GM12891 (cell line): ENCODE measurements around the gene NRXN3.

ENCODE experiments used
- DNase-seq: peaks from one replicate; pipeline ENCODE4 v3.0.0; 2011; ENCODE audit warnings: low spot score; ENCODE audit not compliant: insufficient read length
- FAIRE-seq: peaks from 2 replicates; lab custom pipeline; 2011; peaks lifted over from hg19 to GRCh38; lab: Jason Lieb, UNC
- PAX5 ChIP-seq: IDR thresholded peaks from 2 replicates; pipeline ENCODE4 v1.6.1; 2011; ENCODE audit warnings: low read length, moderate library complexity, mild to moderate bottlenecking; ENCODE audit not compliant: insufficient read depth, severe bottlenecking
- POLR2A ChIP-seq: IDR thresholded peaks from 2 replicates; pipeline ENCODE4 v1.6.1; 2011; ENCODE audit warnings: low read depth, low read length, control low read depth
- POLR2AphosphoS5 ChIP-seq: IDR thresholded peaks from 2 replicates; pipeline ENCODE4 v1.6.1; 2011; ENCODE audit warnings: low read depth, low read length, control low read depth
- POU2F2 ChIP-seq: IDR thresholded peaks from 2 replicates; pipeline ENCODE4 v1.6.1; 2011; ENCODE audit warnings: low read depth, mild to moderate bottlenecking, control low read depth, low read length, moderate library complexity
- SPI1 ChIP-seq: IDR thresholded peaks from 2 replicates; pipeline ENCODE4 v1.6.1; 2011; ENCODE audit warnings: low read depth, low read length, control low read depth
- TAF1 ChIP-seq: IDR thresholded peaks from 2 replicates; pipeline ENCODE4 v1.6.1; 2011; ENCODE audit warnings: low read depth, low read length, control low read depth

The NRXN3 gene

DNA sequence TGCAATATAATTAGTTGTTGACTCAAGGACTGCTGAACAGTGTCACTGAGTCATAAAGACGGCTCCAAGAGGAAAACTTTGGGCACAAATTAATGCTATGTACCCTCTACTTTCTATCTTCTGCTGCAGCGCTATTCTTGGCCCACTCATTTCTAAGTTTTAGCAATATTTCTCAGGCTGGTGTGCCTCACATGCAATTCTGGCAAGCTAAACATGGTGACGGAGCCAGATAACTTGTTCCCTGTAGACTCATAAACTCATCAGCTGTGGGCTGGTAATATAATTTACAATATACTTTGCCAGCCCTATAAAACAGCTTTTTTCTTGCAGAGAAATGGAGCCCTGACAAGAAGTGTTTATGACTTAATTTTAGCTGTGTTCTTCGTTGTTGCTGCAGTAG is 615.1 kb downstream of the NRXN3 start:
- DNase-seq (no peak), FAIRE-seq (no peak)
- TF ChIP-seq TAF1 (no peak), POLR2AphosphoS5 (no peak), SPI1 (no peak), POU2F2 (no peak), POLR2A (no peak), PAX5 (no peak)

- no peak for TF ChIP-seq TAF1
- no peak for TF ChIP-seq POU2F2
- no peak for TF ChIP-seq POLR2A
- no peak for TF ChIP-seq SPI1
- TF ChIP-seq PAX5: no peak
- TF ChIP-seq POLR2AphosphoS5: no peak
- FAIRE-seq (no peak), DNase-seq (no peak)
These were observed 618.5 kb downstream of the NRXN3 start for GRCh38 chr14:78788467-78789360.

DNA sequence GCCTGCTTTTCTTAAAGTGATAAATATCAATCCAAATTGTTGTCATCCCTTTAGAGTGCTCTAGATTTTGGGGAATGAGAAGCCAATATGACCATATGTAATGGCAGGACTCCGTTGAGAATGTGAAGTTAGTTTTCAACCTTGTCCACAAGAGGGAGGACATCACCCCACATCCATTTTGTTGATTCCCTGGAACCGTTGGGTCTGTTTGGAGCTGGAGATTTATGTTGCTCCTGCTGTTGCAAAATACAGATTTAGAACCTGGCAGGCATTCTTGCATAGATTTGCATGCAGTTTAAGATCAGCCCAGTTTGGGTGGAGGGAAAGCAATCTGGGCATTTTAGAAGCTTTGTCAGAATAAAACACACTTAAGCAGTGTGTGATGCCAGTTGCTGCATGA is 620.1 kb downstream of the NRXN3 start:
- no peak for TF ChIP-seq TAF1
- TF ChIP-seq POLR2A: no peak
- TF ChIP-seq POLR2AphosphoS5: no peak
- no peak for TF ChIP-seq SPI1
- TF ChIP-seq POU2F2: no peak
- TF ChIP-seq PAX5: no peak
- FAIRE-seq (no peak), DNase-seq (no peak)

DNA sequence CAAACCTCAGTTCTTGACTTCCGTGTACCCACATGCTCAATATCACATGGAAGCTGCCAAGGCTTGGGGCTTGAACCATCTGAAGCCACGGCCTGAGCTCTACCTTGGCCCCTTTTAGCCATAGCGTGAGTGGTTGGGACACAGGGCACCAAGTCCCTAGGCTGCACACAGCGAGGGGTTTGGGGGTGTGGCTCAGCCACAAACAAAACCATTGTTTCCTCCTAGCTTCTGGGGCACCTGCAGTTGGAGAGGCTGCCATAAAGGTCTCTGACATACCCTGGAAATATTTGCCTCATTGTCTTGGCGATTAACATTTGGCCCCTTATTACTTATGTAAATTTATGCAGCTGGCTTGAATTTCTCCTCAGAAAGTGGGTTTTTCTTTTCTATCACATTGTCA is 628.6 kb downstream of the NRXN3 start:
- FAIRE-seq (no peak), DNase-seq (no peak)
- TF ChIP-seq POLR2AphosphoS5: no peak
- TF ChIP-seq POU2F2: no peak
- TF ChIP-seq PAX5: no peak
- no peak for TF ChIP-seq TAF1
- no peak for TF ChIP-seq POLR2A
- TF ChIP-seq SPI1: no peak

GRCh38 chr14:78805570-78805969 is 635.4 kb downstream of the NRXN3 start:
- TF ChIP-seq PAX5: no peak
- TF ChIP-seq POU2F2: no peak
- no peak for TF ChIP-seq POLR2A
- no peak for TF ChIP-seq SPI1
- TF ChIP-seq POLR2AphosphoS5: no peak
- TF ChIP-seq TAF1: no peak
- no peak for DNase-seq
- FAIRE-seq: no peak

- no peak for FAIRE-seq
These were observed 652.9 kb downstream of the NRXN3 start for GRCh38 chr14:78823035-78823434.

GRCh38 chr14:78823516-78823915 is 653.3 kb downstream of the NRXN3 start:
- FAIRE-seq (no peak), DNase-seq (no peak)
- TF ChIP-seq POLR2A (no peak), TAF1 (no peak), PAX5 (no peak), SPI1 (no peak), POU2F2 (no peak), POLR2AphosphoS5 (no peak)

More at GRCh38 chr14:78823035-78823434, 652.9 kb downstream of the NRXN3 start:
- DNase-seq: no peak
- TF ChIP-seq POLR2A: no peak
- TF ChIP-seq SPI1: no peak
- no peak for TF ChIP-seq PAX5
- TF ChIP-seq POLR2AphosphoS5: no peak
- no peak for TF ChIP-seq POU2F2

GRCh38 chr14:78829274-78829673 is 659.1 kb downstream of the NRXN3 start:
- FAIRE-seq: no peak
- DNase-seq: no peak
- TF ChIP-seq POU2F2 (no peak), POLR2AphosphoS5 (no peak), SPI1 (no peak), PAX5 (no peak), TAF1 (no peak), POLR2A (no peak)

DNA sequence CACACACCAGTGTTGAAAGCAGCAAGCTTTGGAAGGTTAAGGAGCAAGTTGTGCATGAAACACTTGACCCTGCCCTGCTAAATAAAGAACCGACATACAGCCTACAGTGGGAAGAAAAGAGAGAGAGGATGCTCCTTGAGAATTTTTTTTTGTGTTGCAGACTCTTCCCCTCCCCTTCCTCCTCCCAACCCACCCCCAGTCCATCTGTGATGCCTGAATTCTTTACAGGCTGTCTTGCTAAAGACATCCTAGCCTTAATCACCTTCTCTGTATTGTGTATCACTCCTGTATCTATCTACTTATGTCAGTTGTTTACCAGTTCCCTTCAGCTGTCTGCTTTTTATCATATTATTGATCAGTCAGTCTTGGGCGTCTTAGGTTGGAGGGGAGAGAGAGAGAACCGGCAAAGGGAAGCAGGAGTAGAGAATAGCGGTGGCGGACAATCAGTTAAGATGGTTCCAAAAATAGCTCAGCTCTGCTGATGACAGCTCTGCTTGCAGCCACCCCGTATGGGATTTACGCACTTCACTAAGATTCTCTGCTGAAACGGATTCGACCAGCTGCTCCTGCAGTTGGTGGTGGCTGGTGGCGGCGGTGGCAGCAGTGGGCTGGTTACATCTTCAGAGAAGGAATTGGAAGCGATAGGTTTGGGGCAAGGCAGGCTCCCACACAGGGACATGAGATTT is 664.7 kb downstream of the NRXN3 start:
- FAIRE-seq (no peak), DNase-seq (no peak)

More for the DNA sequence above, 664.7 kb downstream of the NRXN3 start:
- no peak for TF ChIP-seq POU2F2
- no peak for TF ChIP-seq TAF1
- no peak for TF ChIP-seq POLR2A
- TF ChIP-seq POLR2AphosphoS5: no peak
- TF ChIP-seq PAX5: no peak
- no peak for TF ChIP-seq SPI1
